Endothelial cell of umbilical vein (primary cell): ENCODE data around the gene ST3GAL5. TPM values are rescaled to one million over a fixed set of nuclear protein-coding genes. Genes with fewer than 3 reads are reported as not detected.

ENCODE experiments used
- BruUV-seq: library from RNA; stranded (reverse); fragments of 400-500 nt; replicated peaks from 2 replicates; lab custom pipeline; 2021; lab: Mats Ljungman, UMichigan
- CTCF ChIA-PET: fragments of 300-600, 350-600 bp; sonication (Branson Sonifier 250); formaldehyde crosslinking; loops from one replicate; lab custom pipeline; 2021; ENCODE audit warnings: antibody characterized with exemption, inconsistent platforms; lab: Charles Lee
- POLR2A ChIA-PET: fragments of 300-600, 350-600 bp; sonication (Branson Sonifier 250); formaldehyde crosslinking; loops from one replicate; lab custom pipeline; 2021; ENCODE audit warnings: antibody characterized with exemption, inconsistent platforms; lab: Charles Lee
- DNase-seq: peaks from one replicate; pipeline ENCODE4 v3.0.0-alpha.2; 2011; ENCODE audit warnings: low read depth, low spot score
- FAIRE-seq: peaks from 2 replicates; lab custom pipeline; 2011; peaks lifted over from hg19 to GRCh38; lab: Jason Lieb, UNC
- H2AFZ ChIP-seq: 2 replicates; pipeline ENCODE4 v1.6.0; 2012; ENCODE audit warnings: low read depth, low read length, control low read depth, inconsistent platforms
- H3K27ac ChIP-seq: 2 replicates; pipeline ENCODE4 v1.5.1; 2011; ENCODE audit warnings: low read depth, mild to moderate bottlenecking, control low read depth, low read length, moderate library complexity; ENCODE audit not compliant: insufficient read depth
- H3K27me3 ChIP-seq, 2 experiments: 2 replicates each; pipeline versions ENCODE4 v1.6.0 to v1.6.1; 2011; ENCODE audit warnings: low read length in 2 of 2, mixed read lengths in 1 of 2; ENCODE audit not compliant: control insufficient read depth in 2 of 2, insufficient read depth in 2 of 2
- H3K36me3 ChIP-seq, 2 experiments: 2 replicates in 1 of 2; 3 replicates in 1 of 2; pipeline ENCODE4 v1.5.1; 2011; ENCODE audit warnings: low read length in 2 of 2, mild to moderate bottlenecking in 1 of 2, moderate library complexity in 1 of 2; ENCODE audit not compliant: control insufficient read depth in 2 of 2, insufficient read depth in 2 of 2; ENCODE audit errors: extremely low read depth in 1 of 2
- H3K4me1 ChIP-seq: 3 replicates; pipeline ENCODE4 v1.5.1; 2011; ENCODE audit warnings: mild to moderate bottlenecking, low read length; ENCODE audit not compliant: control insufficient read depth, insufficient read depth; ENCODE audit errors: extremely low read depth
- H3K4me2 ChIP-seq: 2 replicates; pipeline ENCODE4 v1.6.1; 2011; ENCODE audit warnings: low read length, control low read depth, mixed read lengths; ENCODE audit not compliant: insufficient read depth
- H3K4me3 ChIP-seq, 3 experiments: fragments of 200-600 bp in 1 of 3; sonication (generic), shearing (Covaris generic) in 1 of 3; replicated peaks in 1 of 3; 2 replicates each; pipeline ENCODE4 v1.5.1; 2011 to 2016; ENCODE audit warnings: control low read depth in 3 of 3, low read length in 3 of 3, mild to moderate bottlenecking in 2 of 3, inconsistent platforms in 1 of 3, low read depth in 1 of 3, moderate library complexity in 1 of 3; ENCODE audit not compliant: insufficient read depth in 1 of 3
- H3K79me2 ChIP-seq: 2 replicates; pipeline ENCODE4 v1.6.0; 2012; ENCODE audit warnings: low read length, inconsistent platforms; ENCODE audit not compliant: control insufficient read depth, insufficient read depth
- H3K9ac ChIP-seq: replicated peaks from 2 replicates; pipeline ENCODE3; 2011; ENCODE audit warnings: low read length, control low read depth; ENCODE audit not compliant: insufficient read depth; ENCODE audit errors: extremely low read depth
- H3K9me1 ChIP-seq: replicated peaks from 3 replicates; pipeline ENCODE4 v1.6.0; 2011; ENCODE audit warnings: mild to moderate bottlenecking, low read length; ENCODE audit not compliant: control insufficient read depth, insufficient read depth; ENCODE audit errors: extremely low read depth
- H3K9me3 ChIP-seq: replicated peaks from 2 replicates; pipeline ENCODE4 v1.5.1; 2012; ENCODE audit warnings: low read length, inconsistent platforms; ENCODE audit not compliant: control insufficient read depth, insufficient read depth
- H4K20me1 ChIP-seq: replicated peaks from 2 replicates; pipeline ENCODE3; 2011; ENCODE audit warnings: mild to moderate bottlenecking, low read length; ENCODE audit not compliant: control insufficient read depth, insufficient read depth; ENCODE audit errors: extremely low read depth
- EZH2 ChIP-seq: IDR thresholded peaks from 2 replicates; pipeline ENCODE4 v1.6.1; 2012; ENCODE audit warnings: borderline replicate concordance, low read depth, mild to moderate bottlenecking, moderate library complexity, low read length, inconsistent platforms; ENCODE audit not compliant: severe bottlenecking
- FOS ChIP-seq: IDR thresholded peaks from 2 replicates; pipeline ENCODE4 v1.6.1; 2011; ENCODE audit warnings: mild to moderate bottlenecking, low read length, moderate library complexity, borderline replicate concordance; ENCODE audit not compliant: insufficient read depth
- GATA2 ChIP-seq: IDR thresholded peaks from 2 replicates; pipeline ENCODE4 v1.7.0; 2011; ENCODE audit warnings: low read depth, mild to moderate bottlenecking, moderate library complexity, mixed read lengths, low read length; ENCODE audit not compliant: insufficient read length, insufficient read depth
- JUN ChIP-seq: IDR thresholded peaks from 2 replicates; pipeline ENCODE4 v1.6.1; 2011; ENCODE audit warnings: borderline replicate concordance, low read depth; ENCODE audit not compliant: insufficient read length, insufficient read depth
- MYC ChIP-seq: IDR thresholded peaks from one replicate; pipeline ENCODE4 v1.6.1; 2011; ENCODE audit warnings: mild to moderate bottlenecking, low read depth, low read length
- POLR2A ChIP-seq: IDR thresholded peaks from 2 replicates; pipeline ENCODE4 v1.6.1; 2012; ENCODE audit warnings: low read depth, mild to moderate bottlenecking, control low read depth, low read length
- POLR2AphosphoS5 ChIP-seq: IDR thresholded peaks from 2 replicates; pipeline ENCODE4 v1.6.1; 2012; ENCODE audit warnings: low read depth, mild to moderate bottlenecking, control low read depth, low read length, moderate library complexity; ENCODE audit not compliant: insufficient read depth
- dilution Hi-C: fragments of 300-500 bp; cut with MboI; formaldehyde crosslinking; loops from one replicate; pipeline ENCODE4 v1.15.0; 2019; ENCODE audit warnings: low sequenced_read_pairs; ENCODE audit not compliant: extremely low pct_ligation_motif_present
- intact Hi-C: fragments of 100-400 bp; cut with micrococcal nuclease; formaldehyde crosslinking; loops from one replicate; pipeline ENCODE4 v1.10.0; 2022
- polyA plus RNA-seq, 4 experiments: library from polyadenylated mRNA; depleted of rRNA in 3 of 4; stranded (reverse) in 3 of 4; unstranded in 1 of 4; fragments of >200 nt; gene quantifications; 2 replicates each; pipeline versions ENCODE4 v1.2.1 to v1.2.3, GENCODE V29; 2011 to 2012; ENCODE audit warnings: missing spikeins in 1 of 4
- total RNA-seq: library from RNA; stranded (reverse); gene quantifications from 2 replicates; pipeline ENCODE4 v1.2.3, GENCODE V29; 2021
- TF ChIP-seq, protein P1 (sequence below), 2 donors: IDR thresholded peaks; 1 replicate in 1 of 2; 2 replicates in 1 of 2; pipeline ENCODE4 v1.5.1; 2011; ENCODE audit warnings: low read length in 2 of 2, mild to moderate bottlenecking in 2 of 2, moderate library complexity in 2 of 2, control low read depth in 1 of 2, inconsistent platforms in 1 of 2, low read depth in 1 of 2; ENCODE audit not compliant: insufficient read depth in 1 of 2; ENCODE audit errors: extremely low read depth in 1 of 2
- TF ChIP-seq, protein P2 (sequence below): IDR thresholded peaks from 2 replicates; pipeline ENCODE4 v1.6.1; 2011; ENCODE audit not compliant: insufficient read depth, insufficient read length

Gene ST3GAL5
- total and polyA plus RNA-seq, 2 donors (not counting 3 experiments of a cell fraction or from before 2014, with no cell fraction given) = 9.5 to 16.0 TPM

GRCh38 chr2:85793584-85793983, 95.2 kb downstream of the ST3GAL5 start:
- DNase-seq (no peak), FAIRE-seq (peak; percentile 50)
- no peaks in the 10 kb centered on the region for H3K79me2 ChIP-seq
- no peak overlapping the region for H3K27ac ChIP-seq
- dilution Hi-C loops = no loop called here
- H3K4me2 ChIP-seq = no peak overlapping the region
- POLR2A ChIA-PET = no interaction called here
- intact Hi-C loops = loop anchor here (1.0 kb wide), 1 partner anchor 21 kb away; no protein-coding TSS in a partner anchor
- no peaks in the 10 kb centered on the region for H3K9me1 ChIP-seq
- H3K4me1 ChIP-seq = peaks cover 25% of the 10 kb centered on the region
- H4K20me1 ChIP-seq = no peaks in the 10 kb centered on the region
- BruUV-seq = no TSS peak
- no peak overlapping the region for H3K4me3 ChIP-seq
- no peaks in the 10 kb centered on the region for H3K36me3 ChIP-seq
- no peaks in the 10 kb centered on the region for H3K9me3 ChIP-seq
- H3K9ac ChIP-seq = no peak overlapping the region
- no peak overlapping the region for H2AFZ ChIP-seq
- H3K27me3 ChIP-seq = no peaks in the 10 kb centered on the region
- CTCF ChIA-PET = interaction anchor here (1.4 to 2.3 kb wide), 5 partner anchors 21 to 42 kb away, joined by 4 to 10 read pairs (median 5); partner anchors contain the start of gene ATOH8
- TF ChIP-seq MYC = no peak
- no peak for TF ChIP-seq POLR2AphosphoS5
- no peak for TF ChIP-seq EZH2
- no peak for TF ChIP-seq JUN
- TF ChIP-seq, protein P1, sequence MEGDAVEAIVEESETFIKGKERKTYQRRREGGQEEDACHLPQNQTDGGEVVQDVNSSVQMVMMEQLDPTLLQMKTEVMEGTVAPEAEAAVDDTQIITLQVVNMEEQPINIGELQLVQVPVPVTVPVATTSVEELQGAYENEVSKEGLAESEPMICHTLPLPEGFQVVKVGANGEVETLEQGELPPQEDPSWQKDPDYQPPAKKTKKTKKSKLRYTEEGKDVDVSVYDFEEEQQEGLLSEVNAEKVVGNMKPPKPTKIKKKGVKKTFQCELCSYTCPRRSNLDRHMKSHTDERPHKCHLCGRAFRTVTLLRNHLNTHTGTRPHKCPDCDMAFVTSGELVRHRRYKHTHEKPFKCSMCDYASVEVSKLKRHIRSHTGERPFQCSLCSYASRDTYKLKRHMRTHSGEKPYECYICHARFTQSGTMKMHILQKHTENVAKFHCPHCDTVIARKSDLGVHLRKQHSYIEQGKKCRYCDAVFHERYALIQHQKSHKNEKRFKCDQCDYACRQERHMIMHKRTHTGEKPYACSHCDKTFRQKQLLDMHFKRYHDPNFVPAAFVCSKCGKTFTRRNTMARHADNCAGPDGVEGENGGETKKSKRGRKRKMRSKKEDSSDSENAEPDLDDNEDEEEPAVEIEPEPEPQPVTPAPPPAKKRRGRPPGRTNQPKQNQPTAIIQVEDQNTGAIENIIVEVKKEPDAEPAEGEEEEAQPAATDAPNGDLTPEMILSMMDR (IDR thresholded peaks at IDR 0.05; ENCODE audit: extremely low read depth in 1 of 2, insufficient read depth in 1 of 2, low read depth in 1 of 2, low read length in 2 of 2) = no peak
- no peak for TF ChIP-seq FOS
- TF ChIP-seq POLR2A = no peak
- TF ChIP-seq GATA2 = no peak
- TF ChIP-seq, protein P2, sequence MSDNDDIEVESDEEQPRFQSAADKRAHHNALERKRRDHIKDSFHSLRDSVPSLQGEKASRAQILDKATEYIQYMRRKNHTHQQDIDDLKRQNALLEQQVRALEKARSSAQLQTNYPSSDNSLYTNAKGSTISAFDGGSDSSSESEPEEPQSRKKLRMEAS = no peak
